GM19452 (cell line): ENCODE measurements around the gene RNF208.
"Not testable (repeated sequence)": the region's sequence is repeated elsewhere in the genome, so short reads cannot be mapped to it uniquely, and the experiment has no call there.

Experiments
- ATAC-seq: cut with Tn5 transposase; IDR thresholded peaks from one replicate; pipeline ENCODE4 v1.9.1; 2021; ENCODE audit not compliant: unreplicated experiment

The RNF208 gene, protein sequence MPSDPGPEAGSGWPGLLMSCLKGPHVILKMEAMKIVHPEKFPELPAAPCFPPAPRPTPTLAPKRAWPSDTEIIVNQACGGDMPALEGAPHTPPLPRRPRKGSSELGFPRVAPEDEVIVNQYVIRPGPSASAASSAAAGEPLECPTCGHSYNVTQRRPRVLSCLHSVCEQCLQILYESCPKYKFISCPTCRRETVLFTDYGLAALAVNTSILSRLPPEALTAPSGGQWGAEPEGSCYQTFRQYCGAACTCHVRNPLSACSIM

DNA sequence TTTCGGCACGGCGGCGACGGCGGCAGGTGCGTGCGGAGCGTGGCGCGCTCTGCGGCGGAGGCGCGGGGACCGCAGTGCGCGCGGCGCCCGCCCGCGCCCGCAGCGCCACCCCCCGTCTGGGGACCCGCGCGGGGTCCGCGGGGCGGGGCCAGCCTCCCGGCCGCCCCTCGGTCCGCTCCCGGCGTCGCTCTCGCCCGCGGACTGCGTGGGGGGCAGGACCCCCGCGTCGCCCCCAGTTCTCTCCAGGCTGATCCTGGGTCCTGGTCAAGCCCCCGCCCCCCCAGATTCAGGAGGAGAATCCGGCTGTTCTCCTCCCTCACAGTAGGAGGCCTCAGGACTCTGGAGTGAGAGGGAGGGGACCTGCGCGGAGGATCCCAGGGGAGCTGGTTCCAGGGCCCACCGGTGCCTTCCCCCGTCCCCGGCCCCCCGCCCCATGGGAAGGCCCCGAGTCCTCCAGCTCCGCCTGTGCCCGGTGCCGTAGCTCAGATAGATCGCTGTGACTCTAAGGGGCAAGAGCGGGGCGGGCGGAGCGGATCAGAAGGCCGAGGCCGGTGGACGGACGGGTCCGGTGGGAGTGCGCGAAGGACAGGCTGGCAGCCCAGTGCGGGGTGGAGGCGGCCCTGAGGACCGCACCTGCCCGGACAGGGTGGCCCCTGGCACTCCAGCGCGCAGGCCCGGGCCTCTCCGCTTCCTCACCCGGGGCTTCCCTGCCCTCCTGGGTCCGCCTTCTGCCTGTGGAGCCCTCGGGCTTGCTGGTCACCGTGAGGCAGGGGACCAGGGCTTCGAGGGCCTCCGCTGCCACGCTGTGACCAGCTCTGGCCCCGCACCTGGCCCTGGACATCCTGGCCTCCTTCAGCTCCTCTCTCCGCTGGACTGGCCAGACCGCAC lies at the start of gene RNF208:
Gene RNF208, minus strand, starts transcription at position 51 of the 888 bp plus-strand sequence. CDS start 1,028 bp downstream, outside the sequence.
- peak; percentile 1 for ATAC-seq

DNA sequence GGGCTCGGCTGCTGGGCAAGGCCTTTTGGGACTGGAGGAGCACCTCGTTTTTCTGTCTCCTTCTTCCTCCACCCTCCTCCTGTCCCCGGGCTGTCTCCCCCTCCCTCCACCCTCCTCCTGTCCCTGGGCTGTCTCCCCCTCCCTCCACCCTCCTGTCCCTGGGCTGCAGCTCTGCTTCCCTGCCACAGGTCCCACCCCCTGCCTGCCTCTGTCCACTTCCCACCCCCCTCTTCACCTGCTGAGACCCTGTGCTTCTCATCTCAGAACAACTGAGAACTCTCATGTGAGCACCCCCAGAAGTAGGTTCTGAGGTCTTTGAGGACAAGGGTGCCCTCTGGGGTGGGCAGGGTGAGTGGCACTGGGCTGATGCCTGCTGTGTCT lies 49.6 kb upstream of the RNF208 start:
- ATAC-seq: no peak

DNA sequence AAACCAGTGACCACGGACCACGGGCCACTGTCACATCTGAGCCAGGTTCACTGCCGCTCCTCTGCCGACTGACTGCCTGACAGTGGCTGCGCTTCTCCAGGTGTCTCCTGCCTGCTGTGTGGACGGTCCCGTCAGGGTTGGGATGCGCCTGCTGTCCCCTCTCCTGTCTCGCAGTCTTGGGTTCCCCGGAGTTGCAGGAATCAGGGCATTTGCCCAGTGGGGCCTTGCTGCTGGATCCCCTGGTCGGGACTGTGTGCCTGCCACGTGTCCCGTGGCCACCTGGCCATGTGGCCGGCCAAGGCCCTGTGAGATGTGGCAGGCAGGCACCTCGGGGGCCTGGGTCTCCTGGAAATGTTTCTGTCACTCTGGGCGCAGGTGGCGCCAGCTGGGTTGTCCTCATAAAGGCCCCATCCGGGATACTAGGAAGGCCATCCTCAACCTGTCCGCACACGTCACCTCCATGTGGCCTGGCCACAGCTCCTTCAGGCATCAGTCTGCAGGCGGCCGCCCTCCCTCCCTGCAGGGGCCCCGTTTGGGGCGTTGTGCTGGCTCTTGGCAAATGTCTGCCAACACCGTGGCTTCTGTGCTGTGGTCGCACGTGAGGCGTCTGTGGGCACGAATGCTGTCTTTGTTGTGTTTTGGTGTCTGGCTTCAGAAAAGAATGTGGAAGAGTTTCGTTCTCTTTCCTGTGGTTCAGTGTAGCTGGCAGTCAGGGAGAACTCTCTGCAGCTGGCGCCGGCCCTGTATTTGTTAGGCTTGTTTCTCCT lies 49.1 kb upstream of the RNF208 start:
- no peak for ATAC-seq

DNA sequence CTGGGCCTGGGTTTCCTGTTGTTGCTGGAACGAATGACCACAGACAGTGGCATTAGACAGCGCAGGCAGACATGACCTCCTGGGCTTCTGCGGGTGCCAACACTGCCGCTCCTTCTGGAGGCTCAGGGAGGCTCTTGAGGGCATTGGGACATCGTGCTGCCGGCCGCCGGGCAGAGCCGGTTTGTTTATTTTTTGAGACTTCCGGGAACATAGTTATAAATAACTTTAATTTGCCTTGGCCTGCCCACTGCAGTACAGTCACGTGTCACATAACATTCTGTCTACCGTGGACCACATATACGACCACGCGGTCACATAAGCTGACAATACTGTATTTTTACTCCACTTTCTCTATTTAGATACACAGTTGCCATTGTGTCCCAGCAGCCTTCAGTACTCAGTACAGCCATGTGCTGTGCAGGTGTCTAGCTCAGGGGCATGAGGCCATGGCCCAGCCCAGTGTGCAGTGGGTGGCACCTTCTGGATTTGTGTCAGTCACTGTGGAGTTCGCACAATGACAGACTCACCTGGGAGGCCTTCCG lies 47.3 kb upstream of the RNF208 start:
- no peak for ATAC-seq

DNA sequence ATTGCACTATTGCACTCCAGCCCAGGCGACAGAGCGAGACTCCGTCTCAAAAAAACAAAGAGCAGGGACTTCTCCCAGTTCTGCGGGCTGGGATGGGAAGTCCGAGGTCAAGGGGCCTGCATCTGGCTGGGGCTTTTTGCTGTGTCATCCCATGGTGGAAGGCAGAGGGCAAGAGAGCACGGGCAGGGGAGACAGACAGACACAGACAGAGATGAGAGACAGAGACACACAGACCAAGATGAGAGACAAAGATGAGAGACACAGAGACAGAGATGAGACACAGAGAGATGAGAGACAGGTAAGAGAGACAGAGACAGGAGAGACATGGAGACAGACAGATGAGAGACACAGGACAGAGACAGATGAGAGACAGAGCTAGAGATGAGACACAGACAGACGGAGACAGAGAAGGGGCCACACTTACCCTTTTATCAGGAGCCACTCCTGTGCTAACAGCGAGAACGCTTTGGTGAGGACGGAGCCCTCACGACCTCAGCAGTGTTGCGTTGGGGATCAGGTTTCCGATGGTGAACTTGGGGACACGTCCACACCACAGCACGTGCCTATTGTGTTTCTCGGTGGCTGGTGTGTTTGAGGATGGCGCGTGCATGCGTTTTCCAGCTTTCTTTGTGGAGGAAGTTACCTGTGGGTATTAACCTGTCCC lies 46.6 kb upstream of the RNF208 start:
- no peak for ATAC-seq

DNA sequence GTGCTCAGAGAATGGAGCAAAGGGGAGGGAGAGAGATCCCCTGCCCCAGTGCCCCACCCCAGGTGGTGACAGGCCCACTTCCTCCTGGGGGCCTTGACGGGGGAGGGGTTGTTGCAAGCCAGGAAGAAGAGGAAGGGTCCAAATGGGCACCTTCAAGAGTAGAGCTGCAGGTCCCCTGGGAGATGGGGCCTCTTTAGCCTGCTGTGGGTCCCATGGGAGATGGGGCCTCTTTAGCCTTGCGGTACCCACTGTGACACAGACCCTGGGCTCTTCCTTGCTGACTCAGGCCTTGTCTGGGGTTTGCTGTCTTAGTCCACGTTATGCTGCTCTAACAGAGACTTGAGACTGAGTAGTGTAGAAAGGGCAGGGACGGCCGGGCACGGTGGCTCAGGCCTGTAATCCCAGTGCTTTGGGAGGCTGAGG lies 45.9 kb upstream of the RNF208 start:
- no peak for ATAC-seq

DNA sequence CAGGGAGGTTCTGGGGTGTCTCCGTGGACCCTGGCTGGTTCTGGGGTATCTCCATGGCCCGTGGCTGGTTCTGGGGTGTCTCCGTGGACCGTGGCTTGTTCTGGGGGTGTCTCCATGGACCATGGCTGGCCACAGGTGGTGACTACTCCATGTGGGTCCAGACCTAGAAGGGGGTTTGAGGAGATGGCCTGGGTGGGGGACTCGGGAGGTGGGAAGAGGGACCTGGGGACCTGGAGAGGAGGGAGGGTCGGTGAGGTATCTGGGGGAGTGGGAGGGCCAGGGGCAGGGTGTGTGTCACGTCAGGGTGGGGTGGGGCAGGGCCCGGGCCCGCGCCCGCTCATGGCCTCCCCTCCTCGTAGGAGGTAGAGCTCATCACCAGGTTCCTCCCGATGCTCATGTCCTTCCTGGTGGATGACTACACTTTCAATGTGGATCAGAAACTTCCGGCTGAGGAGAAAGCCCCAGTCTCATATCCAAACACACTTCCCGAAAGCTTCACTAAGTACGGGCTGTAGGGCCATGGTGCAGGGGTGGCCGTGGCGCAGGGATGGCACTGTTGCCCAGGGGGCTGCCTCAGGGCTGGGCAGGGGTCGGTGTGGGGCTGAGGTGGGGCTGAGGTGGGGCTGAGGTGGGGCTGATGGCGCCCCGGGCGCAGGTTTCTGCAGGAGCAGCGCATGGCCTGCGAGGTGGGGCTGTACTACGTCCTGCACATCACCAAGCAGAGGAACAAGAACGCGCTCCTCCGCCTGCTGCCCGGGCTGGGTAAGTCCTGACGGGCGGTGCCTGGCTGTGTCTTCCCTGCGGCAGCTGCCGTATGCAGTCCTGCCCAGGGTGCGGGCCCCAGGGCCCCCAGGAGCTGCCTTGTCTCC lies 44.8 kb upstream of the RNF208 start:
- no peak for ATAC-seq

DNA sequence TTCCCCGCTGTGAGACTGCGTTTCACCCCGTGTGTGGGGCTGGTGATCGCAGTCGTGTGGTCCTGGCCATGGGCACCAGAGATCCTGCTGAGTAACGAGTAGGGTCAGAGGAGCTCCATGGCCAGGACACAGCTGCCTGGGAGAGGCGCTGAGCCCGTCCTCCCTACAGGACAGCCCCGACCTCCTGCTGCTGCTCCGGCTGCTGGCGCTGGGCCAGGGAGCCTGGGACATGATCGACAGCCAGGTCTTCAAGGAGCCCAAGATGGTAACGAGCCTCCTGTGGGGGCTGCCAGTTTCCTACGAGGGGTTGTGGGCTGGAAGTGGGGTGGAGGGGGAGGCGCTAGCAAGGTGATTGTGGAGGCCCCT lies 44.1 kb upstream of the RNF208 start:
- no peak for ATAC-seq

DNA sequence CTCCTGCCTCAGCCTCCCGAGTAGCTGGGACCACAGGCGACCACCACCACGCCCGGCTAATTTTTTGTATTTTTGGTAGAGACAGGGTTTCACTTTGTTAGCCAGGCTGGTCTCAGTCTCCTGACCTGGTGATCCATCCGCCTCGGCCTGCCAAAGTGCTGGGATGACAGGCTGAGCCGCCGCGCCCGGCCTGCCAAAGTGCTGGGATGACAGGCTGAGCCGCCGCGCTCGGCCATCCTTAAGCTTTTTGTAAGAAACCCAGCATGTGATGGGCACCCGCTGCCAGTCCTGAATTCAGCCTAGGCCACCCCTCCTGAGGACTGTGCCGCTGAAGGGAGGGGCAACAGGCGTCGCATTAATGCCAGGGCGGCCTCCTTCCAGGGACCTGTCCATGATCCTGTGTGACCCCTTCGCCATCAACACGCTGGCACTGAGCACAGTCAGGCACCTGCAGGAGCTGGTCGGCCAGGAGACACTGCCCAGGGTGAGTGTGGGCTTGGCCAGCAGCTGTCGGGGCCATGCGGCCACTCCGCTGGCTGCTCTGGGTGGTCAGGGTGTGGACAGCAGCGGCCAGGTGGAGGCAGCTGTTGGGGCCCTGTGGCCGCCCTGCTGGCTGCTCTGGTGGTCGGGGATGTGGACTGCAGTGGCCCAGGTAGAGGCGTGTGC lies 43.6 kb upstream of the RNF208 start:
- no peak for ATAC-seq

DNA sequence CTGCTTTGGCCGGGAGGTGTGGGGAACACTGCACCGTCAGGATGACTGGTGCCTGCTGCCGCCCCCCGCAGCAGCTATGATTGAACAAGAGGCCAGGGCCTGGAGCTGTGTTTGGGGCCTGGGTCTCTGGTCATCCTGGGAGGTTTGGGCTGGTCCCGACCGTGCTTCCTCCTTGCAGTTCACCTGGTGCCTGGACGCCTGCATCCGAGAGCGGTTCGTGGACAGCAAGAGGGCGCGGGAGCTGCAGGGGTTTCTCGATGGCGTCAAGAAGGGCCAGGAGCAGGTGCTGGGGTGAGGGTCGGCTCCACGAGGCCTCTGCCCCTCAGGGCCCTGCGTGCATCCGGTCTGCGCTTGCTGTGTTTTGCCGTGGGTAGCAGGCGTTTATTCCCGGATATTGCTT lies 42.0 kb upstream of the RNF208 start:
- no peak for ATAC-seq

DNA sequence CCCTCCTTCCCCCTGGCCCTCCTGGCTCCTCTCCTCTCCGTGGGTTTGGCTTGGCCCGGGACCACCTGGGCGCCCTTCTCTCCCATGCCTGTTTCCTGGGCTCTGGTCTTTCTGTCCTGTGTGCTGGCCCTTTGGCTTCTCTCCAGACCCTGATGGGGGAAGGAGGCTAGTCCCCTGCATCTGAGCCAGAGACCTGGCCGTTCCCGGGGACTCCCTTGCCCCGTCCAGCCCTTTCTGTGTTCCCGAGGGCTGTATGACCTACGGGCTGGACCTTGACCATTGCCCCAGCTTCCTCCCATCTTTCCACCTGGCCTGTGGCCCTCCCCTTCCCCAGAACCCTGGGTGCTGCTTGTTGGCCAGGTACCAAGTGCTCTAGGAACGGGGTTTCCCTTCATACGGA lies 41.5 kb upstream of the RNF208 start:
- ATAC-seq: no peak

DNA sequence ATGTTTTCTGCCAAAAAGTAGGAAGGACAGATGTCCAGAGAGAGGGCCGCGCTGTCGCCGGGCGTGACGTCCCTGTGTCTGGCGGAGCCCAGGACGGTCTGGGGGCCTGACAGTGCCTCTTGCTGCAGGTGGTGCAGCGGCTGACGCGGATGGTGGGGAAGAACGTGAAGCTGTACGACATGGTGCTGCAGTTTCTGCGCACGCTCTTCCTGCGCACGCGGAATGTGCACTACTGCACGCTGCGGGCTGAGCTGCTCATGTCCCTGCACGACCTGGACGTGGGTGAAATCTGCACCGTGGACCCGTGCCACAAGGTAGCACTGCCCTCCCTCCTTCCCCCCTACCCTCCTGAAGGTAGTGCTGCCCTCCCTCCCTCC lies 40.9 kb upstream of the RNF208 start:
- ATAC-seq: no peak

DNA sequence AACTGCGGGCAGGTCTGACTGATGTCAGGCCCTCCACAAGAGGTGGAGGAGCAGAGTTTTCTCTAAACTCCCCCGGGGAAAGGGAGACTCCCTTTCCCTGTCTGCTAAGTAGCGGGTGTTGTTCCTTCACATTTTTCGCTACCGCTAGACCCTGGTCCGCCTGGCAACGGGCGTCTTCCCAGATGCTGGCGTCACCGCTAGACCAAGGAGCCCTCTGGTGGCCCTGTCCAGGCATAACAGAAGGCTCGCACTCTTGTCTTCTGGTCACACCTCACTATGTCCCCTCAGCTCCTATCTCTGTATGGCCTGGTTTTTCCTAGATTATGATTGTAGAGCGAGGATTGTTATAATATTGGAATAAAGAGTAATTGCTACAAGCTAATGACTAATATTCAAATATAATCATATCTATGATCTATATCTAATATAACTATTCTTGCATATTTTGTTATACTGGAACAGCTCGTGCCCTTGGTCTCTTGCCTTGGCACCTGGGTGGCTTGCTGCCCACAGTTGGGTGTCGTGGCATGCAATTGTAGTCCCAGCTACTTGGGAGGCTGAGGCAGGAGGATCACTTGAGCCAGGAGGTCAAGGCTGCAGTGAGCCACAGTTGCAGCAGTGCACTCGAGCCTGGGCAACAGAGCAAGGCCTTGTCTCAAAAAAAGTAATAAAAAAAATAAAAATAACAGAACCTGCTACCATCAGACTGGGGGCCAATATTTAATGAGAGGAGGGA lies 40.3 kb upstream of the RNF208 start:
- ATAC-seq: not testable (repeated sequence)

DNA sequence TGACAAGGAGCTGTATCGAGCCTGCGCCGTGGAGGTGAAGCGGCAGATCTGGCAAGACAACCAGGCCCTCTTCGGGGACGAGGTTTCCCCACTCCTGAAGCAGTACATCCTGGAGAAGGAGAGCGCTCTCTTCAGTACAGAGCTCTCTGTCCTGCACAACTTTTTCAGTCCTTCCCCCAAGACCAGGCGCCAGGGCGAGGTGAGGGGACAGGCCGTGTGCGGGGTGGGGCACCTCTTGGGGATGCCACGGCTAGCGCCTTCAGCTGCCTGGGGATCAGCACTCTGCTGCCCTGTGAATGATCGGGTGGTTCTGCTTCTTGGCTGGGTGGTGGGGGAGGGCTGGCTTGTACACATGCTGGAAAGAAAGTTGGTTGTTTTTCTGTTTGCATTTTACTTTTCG lies 34.8 kb upstream of the RNF208 start:
- no peak for ATAC-seq

DNA sequence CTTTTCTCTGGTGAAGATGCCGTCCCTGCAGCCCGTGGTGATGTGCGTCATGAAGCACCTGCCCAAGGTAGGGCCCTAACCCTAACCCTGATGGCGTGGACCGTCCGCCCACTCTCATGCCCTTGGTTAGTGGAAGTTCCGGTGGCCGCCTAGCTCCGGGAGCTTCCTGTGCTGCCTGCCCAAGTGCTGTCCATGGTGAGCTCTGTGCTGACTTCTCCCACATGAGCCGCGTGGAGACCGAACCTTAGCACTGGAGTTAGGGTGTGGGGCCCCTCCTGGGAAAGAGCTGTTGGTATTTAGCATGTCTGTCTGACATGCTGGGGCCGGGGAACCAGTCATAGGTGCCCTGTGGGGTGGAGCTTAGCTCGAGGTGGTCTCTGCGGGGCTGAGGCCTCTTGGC lies 34.3 kb upstream of the RNF208 start:
- no peak for ATAC-seq

DNA sequence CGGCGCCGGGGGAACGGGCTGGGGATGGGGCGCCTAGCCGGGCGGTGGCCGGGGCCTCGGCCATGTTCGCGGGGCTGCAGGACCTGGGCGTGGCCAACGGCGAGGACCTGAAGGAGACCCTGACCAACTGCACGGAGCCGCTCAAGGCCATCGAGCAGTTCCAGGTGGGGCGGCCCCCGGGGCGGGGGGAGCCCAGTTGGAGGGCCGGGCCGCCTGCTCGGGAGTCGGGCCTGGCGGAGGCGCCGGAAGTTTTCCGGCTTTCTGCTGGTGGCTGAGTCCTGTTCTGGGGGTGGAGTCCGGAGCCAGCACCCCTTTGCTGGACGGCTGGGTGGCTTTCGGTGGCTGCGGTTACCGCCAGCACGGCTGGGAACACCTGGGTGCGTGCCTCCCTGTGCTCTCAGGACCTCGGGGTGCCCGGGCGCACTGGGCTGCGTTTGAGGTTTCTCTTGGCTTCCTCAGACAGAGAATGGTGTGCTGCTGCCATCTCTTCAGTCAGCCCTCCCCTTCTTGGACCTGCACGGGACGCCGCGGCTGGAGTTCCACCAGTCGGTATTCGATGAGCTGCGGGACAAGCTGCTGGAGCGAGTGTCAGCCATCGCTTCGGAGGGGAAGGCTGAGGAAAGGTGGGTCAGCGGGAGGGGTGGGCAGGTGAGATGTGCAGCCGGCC lies 33.5 kb upstream of the RNF208 start:
- ATAC-seq: peak; percentile 41

DNA sequence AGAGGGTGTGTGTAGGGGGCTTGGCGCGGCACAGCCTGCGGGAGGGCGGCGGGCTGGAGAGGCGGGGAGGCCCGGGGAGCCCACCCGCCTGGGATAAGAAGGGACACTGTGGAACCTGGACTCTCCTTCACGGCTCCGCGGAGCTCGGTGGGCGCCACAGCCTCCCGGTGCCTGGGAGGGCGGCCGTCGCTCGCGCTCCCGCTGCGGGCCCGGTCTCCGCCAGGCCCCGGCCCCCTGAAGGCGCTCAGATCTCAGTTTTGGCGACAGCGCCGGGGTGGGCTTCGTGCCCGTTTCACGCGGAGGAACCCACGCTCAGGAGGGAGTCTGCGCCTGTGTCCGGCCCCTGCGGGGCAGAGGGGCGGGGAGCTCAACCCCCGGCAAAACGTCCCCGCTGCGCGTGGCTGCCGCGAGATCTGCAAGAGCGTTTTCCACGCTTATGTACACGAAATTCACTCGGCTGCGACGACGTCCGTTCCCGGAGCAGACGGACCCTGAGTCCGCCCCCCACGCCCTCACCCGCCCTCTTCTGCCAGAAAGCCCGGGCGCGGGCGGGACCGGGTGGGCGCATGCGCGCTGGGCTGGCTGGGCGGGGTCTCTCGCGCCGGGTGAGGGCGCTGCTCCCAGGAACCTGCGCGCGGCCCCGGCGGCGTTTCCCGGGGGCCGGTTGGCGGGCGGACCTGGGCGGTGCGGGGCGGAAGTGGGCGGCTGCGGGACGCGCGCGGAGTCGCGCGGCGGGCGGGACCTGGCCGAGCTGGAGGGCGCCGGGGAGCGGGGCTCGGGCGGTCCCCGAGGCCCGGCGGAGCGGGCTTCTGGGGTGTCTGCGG lies 32.8 kb upstream of the RNF208 start, which contains the start of gene NELFB:
Gene NELFB, plus strand, starts transcription at position 704 of the 824 bp plus-strand sequence.
- peak; percentile 63 for ATAC-seq
